T-helper 17 cell (primary cell): ENCODE results near the gene EP400. TPM values are rescaled to one million over a fixed set of nuclear protein-coding genes. Genes with fewer than 3 reads are reported as not detected.

Experiments
- ATAC-seq: fragments of 150-1000 bp; cut with Tn5 transposase; 2 replicates; pipeline ENCODE4 v1.10.0; 2021; ENCODE audit warnings: mild to moderate bottlenecking, moderate library complexity
- DNase-seq, 3 donors: peaks; one replicate each; pipeline versions ENCODE4 v3.0.0 to v3.0.0-alpha.2; 2020 to 2021
- H3K9me3 ChIP-seq: one replicate; pipeline ENCODE4 v1.7.0; 2013; ENCODE audit warnings: low read length, mild to moderate bottlenecking; ENCODE audit not compliant: control insufficient read depth, poor library complexity, severe bottlenecking
- H3K27ac Mint-ChIP-seq: one replicate; pipeline ENCODE4 v1.8.0; 2022; ENCODE audit warnings: mild to moderate bottlenecking, moderate library complexity, mixed read lengths
- H3K27me3 Mint-ChIP-seq: one replicate; pipeline ENCODE4 v1.8.0; 2022; ENCODE audit warnings: mixed read lengths
- H3K36me3 Mint-ChIP-seq: one replicate; pipeline ENCODE4 v1.8.0; 2022; ENCODE audit warnings: low read depth, mixed read lengths
- H3K4me1 Mint-ChIP-seq: one replicate; pipeline ENCODE4 v1.8.0; 2022; ENCODE audit warnings: mild to moderate bottlenecking, mixed read lengths
- H3K4me3 Mint-ChIP-seq: one replicate; pipeline ENCODE4 v1.8.0; 2022; ENCODE audit warnings: mild to moderate bottlenecking, moderate library complexity, mixed read lengths
- total RNA-seq, 4 donors: library from RNA in 2 of 4; stranded (reverse) in 2 of 4; gene quantifications; one replicate each; pipeline ENCODE4 v1.2.3 and lab custom pipeline; 2022 to 2026

Gene EP400
- total RNA-seq, 2 donors from 2014 or later: 67.4 to 79.0 TPM

DNA sequence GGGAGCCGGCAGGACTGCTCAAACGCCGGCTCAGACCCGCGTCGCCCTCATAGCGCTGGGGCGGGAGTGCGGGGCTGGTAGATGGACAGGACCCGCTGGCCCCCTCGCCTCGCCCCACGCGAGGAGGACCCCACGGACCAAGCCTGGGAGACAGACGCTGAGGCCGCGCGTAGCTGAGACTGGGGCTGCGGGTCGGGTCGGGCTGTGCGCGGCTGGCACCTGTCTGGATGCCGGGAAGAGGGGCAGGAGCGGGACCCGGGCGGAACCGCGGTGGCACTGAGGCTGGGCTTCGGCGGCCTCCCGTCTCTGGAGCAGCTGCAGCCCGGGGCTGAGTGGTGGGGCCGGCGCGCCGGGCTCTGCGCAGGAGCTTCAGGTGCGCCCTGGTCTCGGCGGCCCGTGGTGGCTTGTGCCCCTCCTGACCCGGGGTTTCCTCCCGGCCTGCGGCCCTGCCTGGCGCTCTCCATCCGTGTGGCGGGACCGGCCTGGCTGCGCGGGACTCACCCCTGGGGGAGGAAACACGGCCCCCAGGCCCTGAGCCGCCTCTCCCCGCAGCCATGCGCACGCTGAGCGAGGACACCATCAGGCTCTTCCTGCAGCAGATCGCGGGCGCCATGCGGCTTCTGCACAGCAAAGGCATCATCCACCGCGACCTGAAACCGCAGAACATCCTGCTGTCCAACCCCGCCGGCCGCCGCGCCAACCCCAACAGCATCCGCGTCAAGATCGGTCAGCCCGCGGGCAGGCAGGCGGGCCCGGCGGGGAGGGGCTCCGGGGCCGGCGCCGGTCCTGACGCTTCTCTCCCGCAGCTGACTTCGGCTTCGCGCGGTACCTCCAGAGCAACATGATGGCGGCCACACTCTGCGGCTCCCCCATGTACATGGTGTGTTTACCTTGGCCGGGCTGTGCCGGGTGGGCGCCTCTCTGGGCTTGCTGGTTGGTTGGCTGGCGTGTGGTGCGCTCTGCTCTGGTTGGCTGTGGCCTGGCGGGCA, 41.4 kb upstream of the EP400 start:
- Mint-ChIP-seq H3K36me3 (no peaks in the 10 kb centered on the region), H3K27me3 (no peaks in the 10 kb centered on the region), H3K27ac (no peak overlapping the region), H3K4me1 (peaks cover 7% of the 10 kb centered on the region), H3K4me3 (no peak overlapping the region)
- DNase-seq (no peak), ATAC-seq (no peak)
- no peaks in the 10 kb centered on the region for H3K9me3 ChIP-seq

DNA sequence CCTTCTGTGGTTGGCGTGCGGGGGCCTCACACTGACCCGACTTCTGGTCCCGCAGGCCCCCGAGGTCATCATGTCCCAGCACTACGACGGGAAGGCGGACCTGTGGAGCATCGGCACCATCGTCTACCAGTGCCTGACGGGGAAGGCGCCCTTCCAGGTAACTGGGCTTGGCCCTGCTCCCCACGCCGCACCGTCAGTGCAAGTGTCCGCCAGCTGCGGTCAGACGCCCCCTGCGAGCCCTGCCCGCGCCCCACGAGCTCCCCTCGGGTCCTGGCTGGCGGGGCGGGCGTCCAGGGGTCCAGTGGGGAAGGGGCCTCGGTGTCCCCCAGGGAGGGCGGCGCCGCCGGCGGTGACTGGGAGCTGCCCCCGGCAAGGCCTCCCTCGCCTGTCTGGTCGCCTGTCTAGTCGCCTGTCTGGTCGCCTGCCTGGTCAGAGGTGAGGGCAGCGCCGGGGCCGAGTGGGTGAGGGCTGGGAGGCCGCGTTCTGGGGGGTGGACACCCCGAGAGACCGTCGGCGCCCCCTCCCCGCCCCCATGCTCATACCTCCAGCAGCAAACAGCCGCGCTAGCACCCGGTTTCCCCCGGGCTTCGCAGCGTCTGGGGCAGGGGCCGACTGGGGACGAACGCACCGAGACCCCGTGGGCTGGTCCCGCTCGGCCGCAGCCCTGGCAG, 40.5 kb upstream of the EP400 start:
- no peak for DNase-seq
- no peaks in the 10 kb centered on the region for H3K9me3 ChIP-seq
- Mint-ChIP-seq H3K4me3 (no peak overlapping the region), H3K27me3 (no peaks in the 10 kb centered on the region), H3K36me3 (no peaks in the 10 kb centered on the region), H3K27ac (no peak overlapping the region), H3K4me1 (peaks cover 4% of the 10 kb centered on the region)
- ATAC-seq: no peak

DNA sequence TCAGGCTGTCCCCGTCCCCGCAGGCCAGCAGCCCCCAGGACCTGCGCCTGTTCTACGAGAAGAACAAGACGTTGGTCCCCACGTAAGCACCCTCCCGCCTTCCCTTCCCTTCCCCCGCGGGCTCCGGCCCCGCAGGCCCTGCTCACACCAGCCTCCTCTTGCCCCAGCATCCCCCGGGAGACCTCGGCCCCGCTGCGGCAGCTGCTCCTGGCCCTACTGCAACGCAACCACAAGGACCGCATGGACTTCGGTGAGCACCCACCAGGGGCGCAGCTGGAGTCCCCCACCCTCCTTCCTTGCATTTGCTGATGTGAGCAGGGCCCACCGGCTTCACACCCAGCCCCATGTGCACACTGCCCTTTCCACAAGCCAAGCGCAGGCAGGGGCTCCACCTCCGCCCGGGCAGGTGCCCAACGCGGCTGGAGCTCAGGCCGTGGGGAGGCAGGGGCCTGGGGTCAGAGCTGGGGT, 40.0 kb upstream of the EP400 start:
- Mint-ChIP-seq H3K27ac (no peak overlapping the region), H3K4me1 (peaks cover 4% of the 10 kb centered on the region), H3K36me3 (no peaks in the 10 kb centered on the region), H3K27me3 (no peaks in the 10 kb centered on the region), H3K4me3 (no peak overlapping the region)
- DNase-seq (no peak), ATAC-seq (no peak)
- H3K9me3 ChIP-seq: no peaks in the 10 kb centered on the region

DNA sequence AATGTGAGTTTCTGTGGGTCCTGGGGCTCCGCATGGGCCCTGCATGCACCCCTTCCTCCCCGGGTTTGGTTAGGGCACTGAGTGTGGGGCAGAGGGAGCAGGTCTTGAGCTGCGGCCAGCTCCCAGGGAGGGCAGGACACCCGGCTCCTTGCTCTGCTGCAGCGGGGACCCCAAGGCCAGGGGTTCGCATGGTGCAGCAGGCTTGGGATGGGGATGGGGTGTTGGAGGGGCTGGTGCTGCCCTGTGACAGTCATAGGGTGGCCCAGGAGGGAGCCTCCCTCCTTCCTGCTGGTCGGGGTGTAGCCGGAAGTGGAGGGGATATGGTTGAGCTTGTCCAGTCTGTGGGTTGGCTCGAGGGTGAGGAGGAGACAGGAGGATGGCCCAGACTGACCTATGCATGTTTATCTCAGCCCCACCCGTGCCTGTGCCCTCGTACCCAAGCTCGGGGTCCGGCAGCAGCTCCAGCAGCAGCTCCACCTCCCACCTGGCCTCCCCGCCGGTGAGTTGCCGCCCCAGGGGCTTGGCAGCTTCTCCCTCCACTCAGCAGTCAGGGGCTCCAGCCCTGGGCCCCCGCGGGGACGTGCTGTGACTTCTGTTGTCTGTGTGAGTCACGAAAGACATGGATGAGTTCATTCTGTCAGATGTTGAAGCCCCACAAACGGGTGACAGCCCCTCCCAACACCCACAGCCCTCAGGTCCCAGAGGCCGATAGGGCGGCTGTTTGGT, 39.3 kb upstream of the EP400 start:
- H3K27me3 Mint-ChIP-seq: no peaks in the 10 kb centered on the region
- ATAC-seq (no peak), DNase-seq (no peak)
- H3K4me3 Mint-ChIP-seq: no peak overlapping the region
- H3K27ac Mint-ChIP-seq: no peak overlapping the region
- H3K4me1 Mint-ChIP-seq: peaks cover 3% of the 10 kb centered on the region
- H3K9me3 ChIP-seq: no peaks in the 10 kb centered on the region
- H3K36me3 Mint-ChIP-seq: no peaks in the 10 kb centered on the region

DNA sequence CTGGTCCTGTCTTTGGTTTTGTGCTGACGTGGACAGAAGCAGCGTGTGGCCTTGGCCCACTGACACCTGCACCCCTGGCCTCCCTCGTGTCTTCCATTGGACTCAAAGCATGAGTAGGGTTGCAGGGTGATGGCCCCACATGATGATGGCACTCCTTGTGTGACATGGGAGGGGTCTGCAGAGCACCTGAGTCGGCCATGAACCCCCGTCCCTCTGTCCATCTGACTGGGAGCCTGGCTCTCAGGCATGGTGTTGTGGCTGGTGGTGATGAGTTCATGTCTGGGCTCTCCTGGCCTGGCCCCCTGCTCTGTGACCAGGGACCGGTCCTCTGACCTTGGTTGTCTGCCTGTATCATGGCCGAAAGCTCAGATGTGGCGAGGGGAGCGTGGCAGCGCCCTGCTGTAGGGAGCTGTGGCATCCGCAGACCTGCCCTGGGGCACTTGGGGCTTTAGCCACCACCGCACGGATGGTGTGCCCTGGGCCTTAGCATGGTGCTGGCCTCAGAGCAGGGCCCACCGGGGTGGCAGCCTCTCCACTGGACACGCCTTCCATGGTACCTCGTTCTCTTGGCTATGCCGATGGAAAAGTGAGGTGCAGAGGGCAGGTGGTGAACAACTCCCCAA, 38.6 kb upstream of the EP400 start:
- H3K27me3 Mint-ChIP-seq: no peaks in the 10 kb centered on the region
- no peak for DNase-seq

DNA sequence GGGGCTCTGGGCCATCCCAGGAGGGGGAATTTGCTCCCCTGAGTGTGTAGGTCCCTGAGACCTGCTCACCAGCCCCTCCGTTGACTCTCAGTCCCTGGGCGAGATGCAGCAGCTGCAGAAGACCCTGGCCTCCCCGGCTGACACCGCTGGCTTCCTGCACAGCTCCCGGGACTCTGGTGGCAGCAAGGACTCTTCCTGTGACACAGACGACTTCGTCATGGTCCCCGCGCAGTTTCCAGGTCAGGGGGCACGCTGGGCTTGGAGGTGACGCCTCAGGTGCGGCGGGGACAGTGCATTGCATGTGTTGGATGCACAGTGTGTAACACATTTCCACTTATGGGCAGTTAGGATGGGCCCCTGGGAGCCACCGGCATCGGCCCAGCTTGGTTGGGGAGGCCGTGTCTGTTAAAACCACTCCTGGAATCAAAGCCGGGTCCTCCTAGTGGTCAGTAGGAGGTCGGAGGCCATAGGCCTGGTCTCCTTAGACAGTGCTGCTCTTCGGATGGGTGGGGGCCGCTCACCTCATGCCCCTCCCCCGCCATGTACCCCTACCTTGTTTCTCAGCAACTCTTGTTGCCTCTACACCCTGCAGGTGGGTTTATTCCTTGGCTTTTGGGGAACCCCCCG, 37.8 kb upstream of the EP400 start:
- no peak for ATAC-seq
- no peaks in the 10 kb centered on the region for H3K36me3 Mint-ChIP-seq
- H3K27ac Mint-ChIP-seq: no peak overlapping the region
- no peak overlapping the region for H3K4me3 Mint-ChIP-seq
- no peak for DNase-seq
- H3K4me1 Mint-ChIP-seq: no peaks in the 10 kb centered on the region
- H3K27me3 Mint-ChIP-seq: no peaks in the 10 kb centered on the region
- H3K9me3 ChIP-seq: no peaks in the 10 kb centered on the region

More for the DNA sequence above, 38.6 kb upstream of the EP400 start:
- Mint-ChIP-seq H3K27ac (no peak overlapping the region), H3K4me1 (no peaks in the 10 kb centered on the region), H3K36me3 (no peaks in the 10 kb centered on the region), H3K4me3 (no peak overlapping the region)
- no peak for ATAC-seq
- no peaks in the 10 kb centered on the region for H3K9me3 ChIP-seq

DNA sequence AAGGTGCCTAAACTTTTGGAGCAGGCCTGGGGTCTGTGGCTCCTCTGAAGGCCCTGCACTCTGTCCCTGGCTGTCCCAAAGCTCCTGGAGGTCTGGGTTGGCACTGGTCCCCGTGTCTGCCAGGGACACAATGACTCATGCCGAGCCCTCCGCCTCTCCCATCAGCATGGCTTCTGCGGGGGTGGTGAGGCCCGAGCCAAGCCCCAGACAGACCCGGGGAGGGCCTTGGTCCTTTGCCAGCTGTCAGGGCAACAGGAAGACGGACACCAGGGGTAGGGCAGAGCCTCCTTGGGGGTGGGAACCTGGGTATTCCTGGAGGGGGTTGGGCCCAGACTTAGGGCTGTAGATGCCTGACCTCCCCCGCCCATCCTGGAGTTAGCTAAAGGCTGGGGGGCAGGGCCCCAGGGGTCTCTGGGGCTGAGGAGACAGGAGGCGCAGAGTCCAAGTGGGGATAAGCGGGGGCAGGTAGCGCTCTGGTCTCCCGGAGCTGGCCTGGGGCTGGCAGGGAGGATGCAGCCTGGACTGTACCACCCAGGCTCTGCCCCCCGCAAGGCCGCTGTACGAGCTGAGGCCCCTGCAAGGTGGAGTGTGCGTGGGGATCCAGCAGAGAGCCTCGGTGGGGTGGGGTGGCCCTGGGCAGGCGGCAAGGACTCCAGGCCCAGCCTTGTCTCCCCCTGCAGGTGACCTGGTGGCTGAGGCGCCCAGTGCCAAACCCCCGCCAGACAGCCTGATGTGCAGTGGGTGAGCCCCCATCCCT, 37.0 kb upstream of the EP400 start:
- H3K27ac Mint-ChIP-seq: no peak overlapping the region
- H3K27me3 Mint-ChIP-seq: no peaks in the 10 kb centered on the region
- no peak for DNase-seq
- no peak overlapping the region for H3K4me3 Mint-ChIP-seq
- no peaks in the 10 kb centered on the region for H3K9me3 ChIP-seq
- H3K4me1 Mint-ChIP-seq: no peaks in the 10 kb centered on the region
- no peaks in the 10 kb centered on the region for H3K36me3 Mint-ChIP-seq
- no peak for ATAC-seq

DNA sequence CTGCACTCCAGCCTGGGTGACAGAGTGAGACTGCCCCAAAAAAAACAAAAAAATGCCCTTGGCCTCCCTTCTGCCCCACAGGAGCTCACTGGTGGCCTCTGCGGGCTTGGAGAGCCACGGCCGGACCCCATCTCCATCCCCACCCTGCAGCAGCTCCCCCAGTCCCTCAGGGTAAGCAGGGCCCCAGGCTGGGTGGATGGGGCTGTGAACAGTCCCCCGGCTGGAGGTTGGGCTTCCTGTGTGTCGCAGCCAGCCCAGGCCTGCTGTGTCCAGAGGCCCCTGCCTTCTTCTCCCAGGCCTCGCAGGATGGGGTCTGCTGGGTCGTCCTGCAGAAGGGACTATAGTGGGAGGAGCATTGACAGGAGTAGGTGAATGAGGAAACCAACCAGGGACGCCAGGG, 36.1 kb upstream of the EP400 start:
- Mint-ChIP-seq H3K27me3 (no peaks in the 10 kb centered on the region), H3K4me3 (no peak overlapping the region), H3K36me3 (no peaks in the 10 kb centered on the region), H3K27ac (no peak overlapping the region), H3K4me1 (no peaks in the 10 kb centered on the region)
- no peak for DNase-seq
- no peak for ATAC-seq
- no peaks in the 10 kb centered on the region for H3K9me3 ChIP-seq

DNA sequence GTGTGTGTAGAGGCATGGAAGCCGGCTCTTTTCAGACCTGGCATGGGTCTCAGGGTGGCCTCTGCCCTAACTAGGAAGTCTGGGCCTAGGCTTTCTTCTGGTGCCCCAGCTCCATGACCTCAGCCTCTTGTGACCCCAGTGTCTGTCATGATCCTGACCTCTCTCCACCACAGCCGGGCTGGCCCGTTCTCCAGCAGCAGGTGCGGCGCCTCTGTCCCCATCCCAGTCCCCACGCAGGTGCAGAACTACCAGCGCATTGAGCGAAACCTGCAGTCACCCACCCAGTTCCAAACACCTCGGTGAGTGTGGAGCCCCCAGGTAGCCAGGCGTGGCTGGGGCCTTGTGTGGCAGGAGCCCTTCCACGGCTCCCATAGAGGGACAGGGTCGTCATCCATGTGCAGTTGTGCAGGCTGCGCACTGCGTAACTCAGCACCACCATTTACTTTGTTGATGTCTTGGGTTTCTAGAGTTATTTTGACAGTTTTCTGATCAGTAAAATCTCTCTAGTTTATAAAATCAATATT, 35.5 kb upstream of the EP400 start:
- Mint-ChIP-seq H3K36me3 (no peaks in the 10 kb centered on the region), H3K4me3 (no peak overlapping the region), H3K27ac (no peak overlapping the region), H3K4me1 (no peaks in the 10 kb centered on the region), H3K27me3 (no peaks in the 10 kb centered on the region)
- ATAC-seq (no peak), DNase-seq (no peak)
- no peaks in the 10 kb centered on the region for H3K9me3 ChIP-seq

DNA sequence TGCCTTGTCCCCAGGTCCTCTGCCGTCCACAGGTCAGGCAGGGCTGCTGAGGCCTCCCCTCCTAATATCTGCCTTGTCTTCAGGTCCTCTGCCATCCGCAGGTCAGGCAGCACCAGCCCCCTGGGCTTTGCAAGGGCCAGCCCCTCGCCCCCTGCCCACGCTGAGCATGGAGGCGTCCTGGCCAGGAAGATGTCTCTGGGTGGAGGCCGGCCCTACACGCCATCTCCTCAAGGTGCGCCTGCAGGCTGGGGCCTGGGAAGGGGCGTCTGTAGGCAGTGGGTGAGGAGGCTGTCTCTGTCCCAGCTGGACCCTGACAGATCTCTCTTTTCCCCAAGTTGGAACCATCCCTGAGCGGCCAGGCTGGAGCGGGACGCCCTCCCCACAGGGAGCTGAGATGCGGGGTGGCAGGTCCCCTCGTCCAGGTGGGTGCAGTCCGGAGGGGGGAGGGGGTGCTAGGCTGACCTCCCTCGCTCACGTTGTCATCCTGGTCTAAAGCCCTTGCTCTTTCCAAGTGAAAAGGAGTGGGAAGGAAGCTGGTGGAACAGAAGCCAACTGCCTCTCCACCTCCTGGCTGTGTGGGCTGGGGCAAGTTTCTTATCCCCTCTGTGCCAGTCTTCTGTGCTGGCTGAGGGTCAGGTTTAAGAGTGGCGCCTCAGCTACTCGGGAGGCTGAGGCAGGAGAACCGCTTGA, 34.6 kb upstream of the EP400 start:
- no peak overlapping the region for H3K4me3 Mint-ChIP-seq
- no peaks in the 10 kb centered on the region for H3K27me3 Mint-ChIP-seq
- no peaks in the 10 kb centered on the region for H3K4me1 Mint-ChIP-seq
- ATAC-seq (no peak), DNase-seq (no peak)
- H3K9me3 ChIP-seq: no peaks in the 10 kb centered on the region
- no peak overlapping the region for H3K27ac Mint-ChIP-seq
- H3K36me3 Mint-ChIP-seq: no peaks in the 10 kb centered on the region

DNA sequence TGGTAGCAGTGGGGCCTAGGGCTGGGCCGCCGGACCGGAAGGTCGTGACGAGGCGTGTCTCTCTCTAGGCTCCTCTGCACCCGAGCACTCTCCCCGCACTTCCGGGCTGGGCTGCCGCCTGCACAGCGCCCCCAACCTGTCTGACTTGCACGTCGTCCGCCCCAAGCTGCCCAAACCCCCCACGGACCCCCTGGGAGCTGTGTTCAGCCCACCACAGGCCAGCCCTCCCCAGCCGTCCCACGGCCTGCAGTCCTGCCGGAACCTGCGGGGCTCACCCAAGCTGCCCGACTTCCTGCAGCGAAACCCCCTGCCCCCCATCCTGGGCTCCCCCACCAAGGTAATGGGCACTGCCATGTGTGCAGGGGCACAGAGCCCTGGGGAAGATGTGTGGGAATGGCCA, 33.9 kb upstream of the EP400 start:
- Mint-ChIP-seq H3K4me3 (no peak overlapping the region), H3K27ac (no peak overlapping the region), H3K36me3 (no peaks in the 10 kb centered on the region), H3K4me1 (no peaks in the 10 kb centered on the region), H3K27me3 (no peaks in the 10 kb centered on the region)
- ATAC-seq (no peak), DNase-seq (no peak)
- no peaks in the 10 kb centered on the region for H3K9me3 ChIP-seq
